Measurements from ENCODE around the gene CBR1. TPM values are rescaled to one million over a fixed set of nuclear protein-coding genes. Genes with fewer than 3 reads are reported as not detected.
A peak's percentile ranks its signal among the peaks of the same experiment; 100 is the strongest.

The CBR1 gene
- total RNA-seq, 1 donor from 2014 or later = 20.1 TPM

- no peaks in the 10 kb centered on the region for H3K9me3 Mint-ChIP-seq
- DNase-seq (ENCODE audit: extremely low spot score, unreplicated experiment) = no peak
- H3K27ac Mint-ChIP-seq = no peak overlapping the region
- H3K4me1 Mint-ChIP-seq (ENCODE audit: unreplicated experiment) = peaks cover 20% of the 10 kb centered on the region
- H3K4me3 Mint-ChIP-seq = no peak overlapping the region
- TF ChIP-seq CTCF (conservative IDR thresholded peaks at IDR 0.05) = no peak
- peaks cover 11% of the 10 kb centered on the region for H3K27me3 Mint-ChIP-seq
- no peaks in the 10 kb centered on the region for H3K36me3 Mint-ChIP-seq
These were observed 42.5 kb upstream of the CBR1 start for GRCh38 chr21:36027347-36027746.

GRCh38 chr21:36028127-36029069 is 41.4 kb upstream of the CBR1 start:
- DNase-seq (ENCODE audit: extremely low spot score, unreplicated experiment) = peak; percentile 79
- H3K4me3 Mint-ChIP-seq = peak overlapping the region; percentile 15
- H3K27ac Mint-ChIP-seq = peak overlapping the region; percentile 19
- H3K27me3 Mint-ChIP-seq = peaks cover 8% of the 10 kb centered on the region
- TF ChIP-seq CTCF (conservative IDR thresholded peaks at IDR 0.05) = peak; percentile 94
- no peaks in the 10 kb centered on the region for H3K9me3 Mint-ChIP-seq
- peaks cover 9% of the 10 kb centered on the region for H3K4me1 Mint-ChIP-seq (ENCODE audit: unreplicated experiment)
- H3K36me3 Mint-ChIP-seq = no peaks in the 10 kb centered on the region

GRCh38 chr21:36029309-36029708 is 40.5 kb upstream of the CBR1 start:
- peaks cover 7% of the 10 kb centered on the region for H3K4me1 Mint-ChIP-seq (ENCODE audit: unreplicated experiment)
- H3K9me3 Mint-ChIP-seq = no peaks in the 10 kb centered on the region
- H3K4me3 Mint-ChIP-seq = no peak overlapping the region
- DNase-seq (ENCODE audit: extremely low spot score, unreplicated experiment) = no peak
- H3K36me3 Mint-ChIP-seq = no peaks in the 10 kb centered on the region
- peaks cover 8% of the 10 kb centered on the region for H3K27me3 Mint-ChIP-seq
- no peak overlapping the region for H3K27ac Mint-ChIP-seq
- no peak for TF ChIP-seq CTCF (conservative IDR thresholded peaks at IDR 0.05)

GRCh38 chr21:36030581-36031189 is 39.1 kb upstream of the CBR1 start:
- Mint-ChIP-seq H3K4me3 (no peak overlapping the region), H3K27me3 (peaks cover 8% of the 10 kb centered on the region), H3K36me3 (peaks cover 12% of the 10 kb centered on the region), H3K9me3 (no peaks in the 10 kb centered on the region), H3K27ac (no peak overlapping the region), H3K4me1 (ENCODE audit: unreplicated experiment) (peaks cover 7% of the 10 kb centered on the region)
- no peak for TF ChIP-seq CTCF (conservative IDR thresholded peaks at IDR 0.05)
- DNase-seq (ENCODE audit: extremely low spot score, unreplicated experiment) = no peak

GRCh38 chr21:36032647-36033406 is 37.0 kb upstream of the CBR1 start:
- TF ChIP-seq CTCF (conservative IDR thresholded peaks at IDR 0.05) = no peak
- Mint-ChIP-seq H3K36me3 (peaks cover 21% of the 10 kb centered on the region), H3K4me3 (no peak overlapping the region), H3K27me3 (peaks cover 5% of the 10 kb centered on the region), H3K4me1 (ENCODE audit: unreplicated experiment) (peaks cover 7% of the 10 kb centered on the region), H3K27ac (no peak overlapping the region), H3K9me3 (no peaks in the 10 kb centered on the region)
- DNase-seq (ENCODE audit: extremely low spot score, unreplicated experiment) = no peak
